Loucy (cell line): ENCODE measurements around the gene AP5Z1.

Experiments used
- EZH2phosphoT487 ChIP-seq: fragments of 200-600 bp; IDR thresholded peaks from 2 replicates; pipeline ENCODE4 v1.6.1; 2018; ENCODE audit warnings: antibody characterized with exemption, mild to moderate bottlenecking, moderate library complexity, borderline replicate concordance
- TF ChIP-seq, protein P1 (sequence below): fragments of 200-600 bp; sonication (generic); conservative IDR thresholded peaks from 2 replicates; pipeline ENCODE4 v1.5.1; 2014; ENCODE audit warnings: mild to moderate bottlenecking, antibody characterized with exemption, low read length

DNA sequence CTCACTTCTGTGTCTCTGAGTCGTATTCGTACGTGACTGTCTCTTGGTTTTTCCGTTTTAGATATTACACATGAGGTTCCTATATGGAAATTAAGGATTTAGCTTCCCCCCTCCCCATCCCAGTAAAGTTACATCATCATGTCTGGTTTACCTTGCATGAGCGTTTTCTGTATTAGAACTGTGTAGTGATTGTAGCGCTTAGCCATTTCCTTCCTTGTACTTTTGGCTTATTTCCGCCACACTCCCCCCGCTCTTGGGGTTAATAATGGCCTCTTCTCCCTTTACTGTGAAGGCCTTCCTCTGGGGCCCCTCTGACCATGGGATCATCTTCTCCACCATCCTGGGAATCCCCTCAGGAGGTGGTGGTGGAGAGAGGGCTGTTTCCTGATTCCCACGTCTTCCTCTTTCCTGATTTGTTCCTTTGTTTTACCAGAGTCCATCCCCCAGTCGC, 27.2 kb upstream of the AP5Z1 start:
- TF ChIP-seq, protein P1, sequence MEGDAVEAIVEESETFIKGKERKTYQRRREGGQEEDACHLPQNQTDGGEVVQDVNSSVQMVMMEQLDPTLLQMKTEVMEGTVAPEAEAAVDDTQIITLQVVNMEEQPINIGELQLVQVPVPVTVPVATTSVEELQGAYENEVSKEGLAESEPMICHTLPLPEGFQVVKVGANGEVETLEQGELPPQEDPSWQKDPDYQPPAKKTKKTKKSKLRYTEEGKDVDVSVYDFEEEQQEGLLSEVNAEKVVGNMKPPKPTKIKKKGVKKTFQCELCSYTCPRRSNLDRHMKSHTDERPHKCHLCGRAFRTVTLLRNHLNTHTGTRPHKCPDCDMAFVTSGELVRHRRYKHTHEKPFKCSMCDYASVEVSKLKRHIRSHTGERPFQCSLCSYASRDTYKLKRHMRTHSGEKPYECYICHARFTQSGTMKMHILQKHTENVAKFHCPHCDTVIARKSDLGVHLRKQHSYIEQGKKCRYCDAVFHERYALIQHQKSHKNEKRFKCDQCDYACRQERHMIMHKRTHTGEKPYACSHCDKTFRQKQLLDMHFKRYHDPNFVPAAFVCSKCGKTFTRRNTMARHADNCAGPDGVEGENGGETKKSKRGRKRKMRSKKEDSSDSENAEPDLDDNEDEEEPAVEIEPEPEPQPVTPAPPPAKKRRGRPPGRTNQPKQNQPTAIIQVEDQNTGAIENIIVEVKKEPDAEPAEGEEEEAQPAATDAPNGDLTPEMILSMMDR: no peak
- no peak for TF ChIP-seq EZH2phosphoT487
